SK-N-SH treated with all-trans-retinoic acid at 6 μM for 48 hours (cell line): ENCODE measurements around the gene MMP2.
A peak's percentile ranks its signal among the peaks of the same experiment; 100 is the strongest.

ENCODE experiments used
- ATAC-seq: fragments of 200-7000 bp; cut with Tn5 transposase; 3 replicates; pipeline ENCODE4 v1.9.1; 2020; ENCODE audit warnings: mild to moderate bottlenecking, moderate library complexity
- ARNTL ChIP-seq: fragments of 450-650 bp; formaldehyde crosslinking; IDR thresholded peaks from 2 replicates; pipeline ENCODE4 v1.5.0; 2020; ENCODE audit warnings: low read depth, mild to moderate bottlenecking, moderate library complexity, borderline replicate concordance
- CSDC2 ChIP-seq: fragments of 250-450 bp; sonication (Bioruptor Pico); IDR thresholded peaks from 2 replicates; pipeline ENCODE4 v1.5.0; 2020; ENCODE audit warnings: mild to moderate bottlenecking, moderate library complexity
- ESRRG ChIP-seq: fragments of 250-450 bp; sonication (Bioruptor Pico); IDR thresholded peaks from 2 replicates; pipeline ENCODE4 v1.6.1; 2021; ENCODE audit warnings: mild to moderate bottlenecking
- ISL1 ChIP-seq: fragments of 250-450 bp; sonication (Bioruptor Pico); IDR thresholded peaks from 2 replicates; pipeline ENCODE4 v2.1.2; 2022; ENCODE audit warnings: mild to moderate bottlenecking, moderate library complexity
- OSR1 ChIP-seq: fragments of 250-450 bp; sonication (Bioruptor Pico); IDR thresholded peaks from 2 replicates; pipeline ENCODE4 v1.8.0; 2022; ENCODE audit warnings: moderate library complexity, mild to moderate bottlenecking, inconsistent platforms
- RARB ChIP-seq: fragments of 250-450 bp; sonication (Bioruptor Pico); IDR thresholded peaks from 2 replicates; pipeline ENCODE4 v1.8.0; 2021; ENCODE audit warnings: mild to moderate bottlenecking, moderate library complexity
- SNAI2 ChIP-seq: fragments of 250-450 bp; sonication (Bioruptor Pico); IDR thresholded peaks from 2 replicates; pipeline ENCODE4 v1.5.0; 2020; ENCODE audit warnings: mild to moderate bottlenecking, moderate library complexity
- TCF4 ChIP-seq: fragments of 250-450 bp; sonication (Bioruptor Pico); IDR thresholded peaks from 2 replicates; pipeline ENCODE4 v1.8.0; 2021; ENCODE audit warnings: mild to moderate bottlenecking, moderate library complexity, borderline replicate concordance
- TOX ChIP-seq: fragments of 250-450 bp; sonication (Bioruptor Pico); IDR thresholded peaks from 2 replicates; pipeline ENCODE4 v1.8.0; 2021; ENCODE audit warnings: mild to moderate bottlenecking, moderate library complexity, borderline replicate concordance
- ZC3H10 ChIP-seq: fragments of 250-450 bp; sonication (Bioruptor Pico); IDR thresholded peaks from 2 replicates; pipeline ENCODE4 v1.5.1; 2021; ENCODE audit warnings: mild to moderate bottlenecking, moderate library complexity
- ZFP30 ChIP-seq: fragments of 450-650 bp; formaldehyde crosslinking; IDR thresholded peaks from 2 replicates; pipeline ENCODE4 v1.5.0; 2022; ENCODE audit warnings: mild to moderate bottlenecking, moderate library complexity
- ZNF565 ChIP-seq: fragments of 450-650 bp; formaldehyde crosslinking; conservative IDR thresholded peaks from 2 replicates; pipeline ENCODE4 v1.5.0; 2020; ENCODE audit warnings: low read depth, mild to moderate bottlenecking, moderate library complexity
- ZNF70 ChIP-seq: fragments of 450-650 bp; formaldehyde crosslinking; IDR thresholded peaks from 2 replicates; pipeline ENCODE4 v1.5.0; 2020; ENCODE audit warnings: mild to moderate bottlenecking, moderate library complexity
- ZNF8 ChIP-seq: fragments of 450-650 bp; formaldehyde crosslinking; IDR thresholded peaks from 2 replicates; pipeline ENCODE4 v1.5.0; 2020; ENCODE audit warnings: mild to moderate bottlenecking, moderate library complexity
- TF ChIP-seq, protein P1 (sequence below): fragments of 250-450 bp; sonication (Bioruptor Pico); IDR thresholded peaks from 2 replicates; pipeline ENCODE4 v1.8.0; 2020; ENCODE audit warnings: mild to moderate bottlenecking, moderate library complexity, borderline replicate concordance
- TF ChIP-seq, protein P2 (sequence below): fragments of 250-450 bp; sonication (Bioruptor Pico); IDR thresholded peaks from 2 replicates; pipeline ENCODE4 v1.8.0; 2021; ENCODE audit warnings: low read depth, mild to moderate bottlenecking, moderate library complexity, borderline replicate concordance
- TF ChIP-seq, protein P3 (sequence below): fragments of 250-450 bp; sonication (Bioruptor Pico); IDR thresholded peaks from 2 replicates; pipeline ENCODE4 v1.5.1; 2021; ENCODE audit warnings: mild to moderate bottlenecking, moderate library complexity
- TF ChIP-seq, protein P4 (sequence below): fragments of 250-450 bp; sonication (Bioruptor Pico); IDR thresholded peaks from 2 replicates; pipeline ENCODE4 v1.5.0; 2020; ENCODE audit warnings: mild to moderate bottlenecking, moderate library complexity

The MMP2 gene

DNA sequence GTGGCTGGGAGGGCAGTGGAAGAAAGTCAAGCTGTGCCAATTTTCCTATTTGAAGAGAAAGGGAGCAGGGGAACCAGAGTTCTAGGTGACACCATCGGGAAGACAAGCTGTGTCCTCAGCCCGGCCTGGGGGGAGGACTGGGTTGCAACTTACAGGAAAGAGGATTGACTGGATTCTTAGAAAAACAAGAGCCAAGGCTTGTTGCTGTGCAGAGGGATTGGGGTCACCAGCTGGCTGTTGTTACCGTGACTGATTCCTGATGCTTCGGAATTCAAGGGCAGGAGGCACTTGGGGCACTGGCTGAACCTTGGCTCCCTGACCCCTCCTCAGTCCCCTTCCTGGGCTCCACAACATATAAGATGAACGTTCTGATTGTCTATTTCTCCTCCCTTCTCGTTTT is 16.8 kb upstream of the MMP2 start:
- TF ChIP-seq ZNF565 (no peak), CSDC2 (CRISPR knock-in tag) (no peak)
- TF ChIP-seq, protein P1, sequence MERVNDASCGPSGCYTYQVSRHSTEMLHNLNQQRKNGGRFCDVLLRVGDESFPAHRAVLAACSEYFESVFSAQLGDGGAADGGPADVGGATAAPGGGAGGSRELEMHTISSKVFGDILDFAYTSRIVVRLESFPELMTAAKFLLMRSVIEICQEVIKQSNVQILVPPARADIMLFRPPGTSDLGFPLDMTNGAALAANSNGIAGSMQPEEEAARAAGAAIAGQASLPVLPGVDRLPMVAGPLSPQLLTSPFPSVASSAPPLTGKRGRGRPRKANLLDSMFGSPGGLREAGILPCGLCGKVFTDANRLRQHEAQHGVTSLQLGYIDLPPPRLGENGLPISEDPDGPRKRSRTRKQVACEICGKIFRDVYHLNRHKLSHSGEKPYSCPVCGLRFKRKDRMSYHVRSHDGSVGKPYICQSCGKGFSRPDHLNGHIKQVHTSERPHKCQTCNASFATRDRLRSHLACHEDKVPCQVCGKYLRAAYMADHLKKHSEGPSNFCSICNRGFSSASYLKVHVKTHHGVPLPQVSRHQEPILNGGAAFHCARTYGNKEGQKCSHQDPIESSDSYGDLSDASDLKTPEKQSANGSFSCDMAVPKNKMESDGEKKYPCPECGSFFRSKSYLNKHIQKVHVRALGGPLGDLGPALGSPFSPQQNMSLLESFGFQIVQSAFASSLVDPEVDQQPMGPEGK (CRISPR knock-in tag), result no peak
- TF ChIP-seq, protein P2, sequence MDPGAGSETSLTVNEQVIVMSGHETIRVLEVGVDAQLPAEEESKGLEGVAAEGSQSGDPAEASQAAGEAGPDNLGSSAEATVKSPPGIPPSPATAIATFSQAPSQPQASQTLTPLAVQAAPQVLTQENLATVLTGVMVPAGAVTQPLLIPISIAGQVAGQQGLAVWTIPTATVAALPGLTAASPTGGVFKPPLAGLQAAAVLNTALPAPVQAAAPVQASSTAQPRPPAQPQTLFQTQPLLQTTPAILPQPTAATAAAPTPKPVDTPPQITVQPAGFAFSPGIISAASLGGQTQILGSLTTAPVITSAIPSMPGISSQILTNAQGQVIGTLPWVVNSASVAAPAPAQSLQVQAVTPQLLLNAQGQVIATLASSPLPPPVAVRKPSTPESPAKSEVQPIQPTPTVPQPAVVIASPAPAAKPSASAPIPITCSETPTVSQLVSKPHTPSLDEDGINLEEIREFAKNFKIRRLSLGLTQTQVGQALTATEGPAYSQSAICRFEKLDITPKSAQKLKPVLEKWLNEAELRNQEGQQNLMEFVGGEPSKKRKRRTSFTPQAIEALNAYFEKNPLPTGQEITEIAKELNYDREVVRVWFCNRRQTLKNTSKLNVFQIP (CRISPR knock-in tag), result no peak
- TF ChIP-seq, protein P3, sequence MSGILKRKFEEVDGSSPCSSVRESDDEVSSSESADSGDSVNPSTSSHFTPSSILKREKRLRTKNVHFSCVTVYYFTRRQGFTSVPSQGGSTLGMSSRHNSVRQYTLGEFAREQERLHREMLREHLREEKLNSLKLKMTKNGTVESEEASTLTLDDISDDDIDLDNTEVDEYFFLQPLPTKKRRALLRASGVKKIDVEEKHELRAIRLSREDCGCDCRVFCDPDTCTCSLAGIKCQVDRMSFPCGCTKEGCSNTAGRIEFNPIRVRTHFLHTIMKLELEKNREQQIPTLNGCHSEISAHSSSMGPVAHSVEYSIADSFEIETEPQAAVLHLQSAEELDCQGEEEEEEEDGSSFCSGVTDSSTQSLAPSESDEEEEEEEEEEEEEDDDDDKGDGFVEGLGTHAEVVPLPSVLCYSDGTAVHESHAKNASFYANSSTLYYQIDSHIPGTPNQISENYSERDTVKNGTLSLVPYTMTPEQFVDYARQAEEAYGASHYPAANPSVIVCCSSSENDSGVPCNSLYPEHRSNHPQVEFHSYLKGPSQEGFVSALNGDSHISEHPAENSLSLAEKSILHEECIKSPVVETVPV (CRISPR knock-in tag), result no peak
- ATAC-seq, result no peak

DNA sequence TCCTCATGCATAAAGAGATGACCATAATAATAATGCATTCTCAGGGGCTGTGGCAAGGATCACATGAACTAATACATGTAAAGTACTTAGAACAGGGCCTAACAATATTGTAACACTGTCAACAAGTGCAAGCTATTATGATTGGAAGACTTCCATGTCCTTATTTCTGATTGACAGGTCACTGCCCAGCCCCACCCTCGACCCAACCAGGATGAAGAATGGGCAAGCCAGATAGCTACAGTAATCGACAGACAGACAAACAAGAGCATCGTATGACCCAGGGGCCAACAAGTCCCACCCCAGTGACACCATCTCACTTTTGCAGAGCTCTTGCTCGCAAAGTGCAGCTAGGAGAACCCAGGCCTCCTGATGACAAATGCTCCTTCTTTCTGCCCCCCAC is 14.6 kb upstream of the MMP2 start:
- TF ChIP-seq TCF4, result no peak
- no peak for TF ChIP-seq ZNF565
- TF ChIP-seq, protein P3 (CRISPR knock-in tag), result no peak
- no peak for TF ChIP-seq ZC3H10 (CRISPR knock-in tag)
- no peak for TF ChIP-seq ZNF70
- no peak for TF ChIP-seq ARNTL (CRISPR knock-in tag)
- no peak for TF ChIP-seq SNAI2 (CRISPR knock-in tag)
- TF ChIP-seq, protein P4, sequence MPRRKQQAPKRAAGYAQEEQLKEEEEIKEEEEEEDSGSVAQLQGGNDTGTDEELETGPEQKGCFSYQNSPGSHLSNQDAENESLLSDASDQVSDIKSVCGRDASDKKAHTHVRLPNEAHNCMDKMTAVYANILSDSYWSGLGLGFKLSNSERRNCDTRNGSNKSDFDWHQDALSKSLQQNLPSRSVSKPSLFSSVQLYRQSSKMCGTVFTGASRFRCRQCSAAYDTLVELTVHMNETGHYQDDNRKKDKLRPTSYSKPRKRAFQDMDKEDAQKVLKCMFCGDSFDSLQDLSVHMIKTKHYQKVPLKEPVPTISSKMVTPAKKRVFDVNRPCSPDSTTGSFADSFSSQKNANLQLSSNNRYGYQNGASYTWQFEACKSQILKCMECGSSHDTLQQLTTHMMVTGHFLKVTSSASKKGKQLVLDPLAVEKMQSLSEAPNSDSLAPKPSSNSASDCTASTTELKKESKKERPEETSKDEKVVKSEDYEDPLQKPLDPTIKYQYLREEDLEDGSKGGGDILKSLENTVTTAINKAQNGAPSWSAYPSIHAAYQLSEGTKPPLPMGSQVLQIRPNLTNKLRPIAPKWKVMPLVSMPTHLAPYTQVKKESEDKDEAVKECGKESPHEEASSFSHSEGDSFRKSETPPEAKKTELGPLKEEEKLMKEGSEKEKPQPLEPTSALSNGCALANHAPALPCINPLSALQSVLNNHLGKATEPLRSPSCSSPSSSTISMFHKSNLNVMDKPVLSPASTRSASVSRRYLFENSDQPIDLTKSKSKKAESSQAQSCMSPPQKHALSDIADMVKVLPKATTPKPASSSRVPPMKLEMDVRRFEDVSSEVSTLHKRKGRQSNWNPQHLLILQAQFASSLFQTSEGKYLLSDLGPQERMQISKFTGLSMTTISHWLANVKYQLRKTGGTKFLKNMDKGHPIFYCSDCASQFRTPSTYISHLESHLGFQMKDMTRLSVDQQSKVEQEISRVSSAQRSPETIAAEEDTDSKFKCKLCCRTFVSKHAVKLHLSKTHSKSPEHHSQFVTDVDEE (CRISPR knock-in tag), result no peak
- no peak for TF ChIP-seq ESRRG
- no peak for TF ChIP-seq ISL1 (CRISPR knock-in tag)
- ATAC-seq, result no peak

DNA sequence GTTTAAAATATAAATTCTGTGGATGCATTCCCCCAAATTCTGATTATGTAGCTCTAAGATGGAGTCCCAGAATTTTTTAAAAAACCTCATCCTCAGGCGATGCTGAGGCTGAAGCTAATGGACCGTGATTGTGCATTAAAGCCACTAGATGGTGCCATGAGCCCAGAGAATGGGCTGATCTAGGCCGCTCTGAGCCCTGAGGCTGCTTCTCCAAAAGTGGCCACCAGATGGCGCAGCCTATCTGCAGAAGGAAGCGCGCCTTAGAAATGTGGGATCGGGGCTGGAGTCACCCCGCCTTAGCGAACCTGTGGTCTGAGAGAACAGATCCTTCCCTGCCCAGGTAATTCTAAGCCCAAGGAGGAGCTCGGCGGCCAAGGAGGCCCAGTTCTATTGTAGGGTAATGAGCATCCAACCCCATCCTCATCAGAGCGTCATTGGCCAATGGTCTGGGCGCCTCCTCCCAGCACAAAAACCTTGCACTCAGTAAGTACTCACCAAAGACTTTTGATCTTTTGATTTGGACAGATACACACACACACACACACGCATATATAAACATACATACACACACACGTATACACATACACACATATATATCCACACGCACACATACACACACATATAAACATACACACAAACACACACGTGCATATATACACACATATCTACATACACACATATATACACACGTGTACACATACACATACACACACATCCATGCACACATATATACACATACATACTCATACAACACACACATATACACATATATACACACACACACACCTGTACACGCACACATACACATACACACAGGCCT is 13.7 kb upstream of the MMP2 start:
- no peak for TF ChIP-seq SNAI2 (CRISPR knock-in tag)
- TF ChIP-seq ESRRG, result no peak
- TF ChIP-seq TCF4, result no peak
- no peak for TF ChIP-seq ZNF8 (CRISPR knock-in tag)
- no peak for TF ChIP-seq TOX
- peak; percentile 97 for ATAC-seq

DNA sequence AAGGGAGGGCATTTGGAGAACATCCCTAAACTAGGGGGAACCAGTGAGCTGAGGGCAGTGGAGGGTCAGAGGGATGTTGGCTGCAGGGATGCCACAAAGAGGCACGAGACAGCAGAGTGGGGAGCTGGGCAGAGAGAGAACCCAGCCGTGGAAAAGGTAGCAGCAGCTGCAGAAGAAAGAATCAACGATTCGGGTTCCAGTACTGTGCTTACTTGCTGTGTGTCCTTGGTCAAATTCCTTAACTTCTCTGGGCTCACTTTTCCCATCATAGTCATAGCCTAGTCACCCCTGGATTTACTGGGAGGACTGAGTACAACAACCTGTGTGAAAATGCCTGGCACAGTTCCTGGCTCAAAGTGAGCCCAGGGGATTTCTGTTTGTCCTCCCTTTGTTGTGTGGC is 12.8 kb upstream of the MMP2 start:
- TF ChIP-seq OSR1 (CRISPR knock-in tag) (no peak), ZC3H10 (CRISPR knock-in tag) (no peak), TOX (no peak), ESRRG (no peak), ZFP30 (CRISPR knock-in tag) (no peak), RARB (CRISPR knock-in tag) (no peak), ISL1 (CRISPR knock-in tag) (no peak), ZNF8 (CRISPR knock-in tag) (no peak), TCF4 (no peak)
- TF ChIP-seq, protein P1 (CRISPR knock-in tag), result no peak
- TF ChIP-seq, protein P3 (CRISPR knock-in tag), result no peak
- no peak for ATAC-seq
